Measurements from ENCODE around the gene TMEM237.
"Not testable (repeated sequence)": the region's sequence is repeated elsewhere in the genome, so short reads cannot be mapped to it uniquely, and the experiment has no call there.

Gene TMEM237

DNA sequence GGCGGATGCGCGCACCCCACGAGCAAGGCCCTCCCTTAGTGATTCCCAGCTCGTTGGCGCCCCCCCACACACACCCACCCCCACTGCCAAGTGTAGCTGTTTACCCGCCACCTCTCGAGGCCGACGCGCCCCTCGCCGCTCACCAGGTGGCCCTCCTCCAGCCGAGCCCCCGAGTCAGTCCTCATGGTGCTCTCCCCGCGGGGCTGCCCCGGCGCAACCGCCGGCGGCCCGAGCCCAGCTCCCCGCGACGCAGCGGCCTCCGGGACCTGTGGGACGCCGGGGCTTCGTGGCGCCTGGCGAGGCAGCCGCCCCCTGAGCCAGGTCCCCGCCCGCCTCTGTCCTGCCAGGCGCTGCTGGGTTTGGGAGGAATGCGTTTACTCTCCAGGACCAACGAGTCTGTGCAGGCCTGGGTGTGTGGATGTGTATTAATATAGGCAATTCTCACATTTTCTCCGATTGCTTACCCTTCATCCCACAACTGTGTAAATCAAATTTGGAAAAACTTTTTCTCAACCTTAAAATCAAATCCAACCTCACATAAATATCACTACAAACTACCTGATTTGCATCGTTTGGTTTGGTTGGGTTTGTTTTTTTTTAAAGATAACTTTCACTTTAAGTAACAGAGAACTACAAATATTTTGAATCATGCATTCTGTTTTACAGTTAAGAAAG lies at the start of gene TMEM237:
TMEM237 (minus strand) TSS at position 288 of the 675 bp plus-strand sequence; CDS start at position 185, 103 bp downstream.
- peak in 1 of 2 experiments; percentile 54 for DNase-seq

DNA sequence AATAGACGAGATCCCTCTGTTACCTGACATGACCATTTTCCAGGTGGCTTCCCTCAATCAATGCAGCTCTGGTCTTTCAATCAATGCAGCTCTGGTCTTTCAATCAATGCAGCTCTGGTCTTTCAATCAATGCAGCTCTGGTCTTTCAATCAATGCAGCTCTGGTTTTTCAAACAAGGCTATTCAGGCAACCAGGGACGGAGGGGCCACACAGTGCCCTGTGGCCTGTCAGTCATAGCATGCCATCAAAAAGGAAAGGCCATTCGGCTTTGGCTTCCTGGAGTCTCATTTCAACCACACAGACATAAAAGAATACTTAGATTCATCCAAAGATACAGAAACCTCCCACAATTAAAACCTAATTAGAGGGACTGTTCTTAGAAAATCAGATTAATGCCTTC lies 41.9 kb upstream of the TMEM237 start:
- no peak for DNase-seq

GRCh38 chr2:201680743-201681142 lies 37.4 kb upstream of the TMEM237 start:
- DNase-seq = peak; percentile 13 to 27

DNA sequence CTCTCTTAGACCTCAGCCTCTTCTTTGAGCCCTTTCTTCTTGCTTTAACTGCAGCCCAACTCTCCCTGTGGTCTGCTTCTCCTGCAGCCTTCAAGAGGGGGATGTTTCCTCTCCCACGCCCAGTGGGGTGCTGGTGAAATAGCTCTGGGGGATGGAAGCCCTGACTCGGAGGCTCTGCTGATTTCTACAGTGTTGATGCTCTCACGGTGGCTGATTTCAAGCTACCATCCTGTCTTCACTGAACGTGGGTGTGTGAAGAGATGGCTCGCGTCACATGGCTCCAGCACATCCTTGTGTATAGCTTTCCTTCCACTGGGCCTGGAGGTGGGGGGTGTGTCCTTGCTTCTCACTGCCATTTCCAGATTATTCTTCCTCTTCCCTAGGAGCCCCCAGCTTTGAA lies 35.1 kb upstream of the TMEM237 start:
- no peak for DNase-seq

- no peak for DNase-seq
Measured at GRCh38 chr2:201675454-201675853, 32.2 kb upstream of the TMEM237 start.

DNA sequence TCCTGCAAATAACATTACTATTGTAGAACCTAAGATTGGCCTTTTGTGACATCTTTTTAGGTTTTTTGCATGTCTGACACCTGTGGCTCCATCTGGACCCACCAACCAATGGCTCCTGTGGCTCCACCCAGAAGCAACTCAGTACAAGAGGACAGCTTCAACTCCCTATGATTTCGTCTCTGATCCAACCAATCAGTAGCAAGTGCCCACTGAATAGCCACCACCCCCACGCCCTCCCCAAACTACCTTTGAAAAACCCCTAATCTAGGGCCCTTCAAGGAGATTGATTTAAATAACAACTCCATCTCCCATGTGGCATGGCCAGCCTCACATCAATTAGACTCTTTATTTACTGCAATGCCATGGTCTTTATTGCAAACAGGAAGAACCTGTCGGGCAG lies 31.5 kb upstream of the TMEM237 start:
- no peak for DNase-seq

- no peak for DNase-seq
Measured at GRCh38 chr2:201674298-201674697, 31.0 kb upstream of the TMEM237 start.

DNA sequence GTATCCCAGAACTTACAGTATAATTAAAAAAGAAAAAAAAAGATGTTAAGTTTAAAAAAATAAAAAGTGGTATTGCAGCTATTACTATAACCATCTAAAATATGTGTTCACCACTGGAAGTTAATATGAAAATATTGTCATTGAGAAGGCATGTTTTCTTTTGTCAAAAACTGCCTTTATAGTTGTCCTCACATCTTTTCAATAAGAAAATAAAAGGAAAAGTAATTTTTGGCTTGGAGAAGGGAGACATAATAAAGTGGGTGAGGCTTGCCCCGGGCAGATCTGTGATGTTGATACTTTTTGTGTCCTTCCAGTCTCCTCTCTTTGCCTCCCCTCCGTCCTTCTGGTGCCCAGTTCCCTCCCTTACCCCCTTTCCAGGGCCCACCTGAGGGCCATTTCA lies 30.2 kb upstream of the TMEM237 start:
- DNase-seq = no peak

DNA sequence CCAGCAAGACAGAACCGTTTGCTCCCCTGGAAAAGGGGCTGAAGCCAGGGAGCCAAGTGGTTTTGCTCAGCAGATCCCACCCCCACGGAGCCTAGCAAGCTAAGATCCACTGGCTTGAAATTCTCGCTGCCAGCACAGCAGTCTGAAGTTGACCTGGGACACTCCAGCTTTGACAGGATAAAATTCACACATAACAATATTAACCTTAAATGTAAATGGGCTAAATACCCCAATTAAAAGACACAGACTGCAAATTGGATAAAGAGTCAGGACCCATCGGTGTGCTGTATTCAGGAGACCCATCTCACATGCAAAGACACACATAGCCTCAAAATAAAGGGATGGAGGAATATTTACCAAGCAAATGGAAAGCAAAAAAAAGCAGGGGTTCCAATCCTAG lies 27.9 kb upstream of the TMEM237 start:
- DNase-seq = not testable (repeated sequence)

- no peak for DNase-seq
Measured at GRCh38 chr2:201669865-201670264, 26.6 kb upstream of the TMEM237 start.

DNA sequence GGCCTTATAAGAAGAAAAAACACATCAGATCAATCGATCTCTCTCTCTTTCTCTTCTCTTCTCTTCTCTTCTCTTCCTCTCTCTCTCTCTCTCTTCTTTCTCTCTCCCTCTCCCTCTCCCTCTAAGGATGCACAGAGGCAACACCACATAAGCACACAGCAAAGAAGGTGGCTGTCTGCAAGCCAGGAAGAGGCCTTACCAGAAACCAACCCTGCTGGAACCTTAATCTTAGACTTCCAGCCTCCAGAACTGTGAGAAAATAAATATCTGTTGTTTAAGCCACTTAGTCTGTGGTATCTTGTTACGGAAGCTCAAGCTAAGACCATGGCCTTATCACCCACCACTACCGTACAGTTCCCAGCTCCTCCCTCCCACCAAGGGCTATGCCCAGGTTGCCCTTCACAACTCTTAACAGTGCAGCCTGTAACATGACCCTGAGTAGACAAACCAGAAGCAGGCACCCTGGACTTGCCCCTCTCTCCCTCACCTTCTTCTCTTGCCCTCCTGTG lies 25.2 kb upstream of the TMEM237 start:
- DNase-seq = no peak

DNA sequence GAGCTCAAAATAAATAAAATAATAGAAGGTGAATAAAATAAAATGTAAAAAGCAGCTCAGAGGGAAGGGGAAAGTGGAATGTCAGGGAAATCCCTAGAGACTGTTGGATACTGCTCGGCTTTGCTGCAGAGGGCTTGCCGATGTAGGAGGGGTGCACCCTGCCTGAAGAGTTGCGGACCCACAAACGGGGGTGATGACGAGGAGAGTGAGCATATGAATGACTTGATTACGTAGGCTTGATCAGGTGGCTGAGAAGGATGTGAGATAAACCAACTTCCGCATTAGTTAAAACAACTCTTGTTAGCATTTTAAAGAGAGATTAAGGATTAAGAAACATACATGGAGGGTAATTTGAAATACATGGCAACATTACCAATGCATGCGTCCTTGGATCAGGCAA lies 21.0 kb upstream of the TMEM237 start:
- DNase-seq = no peak

- DNase-seq = no peak
Measured at GRCh38 chr2:201661366-201661765, 18.1 kb upstream of the TMEM237 start.

DNA sequence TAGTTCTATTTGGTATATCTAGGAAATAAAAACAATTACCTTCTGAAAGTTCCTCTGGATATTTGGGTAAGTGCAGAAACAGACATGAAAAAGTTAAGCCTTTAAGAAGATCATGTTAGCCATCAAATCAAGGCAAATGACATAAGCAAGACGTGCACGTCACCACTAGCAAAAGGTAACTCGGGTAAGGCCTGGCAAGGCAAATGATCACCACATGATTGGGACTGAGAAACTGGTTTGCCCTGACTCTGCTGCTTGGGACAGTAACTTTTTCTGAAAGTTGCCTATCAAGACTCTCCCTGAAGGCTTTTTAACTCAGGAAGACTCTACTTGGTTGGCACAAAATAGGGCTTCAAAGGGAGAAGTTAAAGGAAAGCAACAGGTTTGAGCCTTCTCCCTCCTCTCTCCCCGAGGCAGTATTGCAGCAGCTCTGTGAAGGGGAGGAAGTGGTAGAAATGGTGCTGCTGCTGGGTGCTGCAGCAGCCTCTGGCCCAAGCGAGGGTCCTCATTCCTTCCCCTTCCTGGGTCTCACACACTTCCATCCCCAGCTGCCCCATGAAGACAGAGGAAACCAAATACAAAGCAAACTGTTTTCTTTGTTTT lies 17.1 kb upstream of the TMEM237 start:
- no peak for DNase-seq

DNA sequence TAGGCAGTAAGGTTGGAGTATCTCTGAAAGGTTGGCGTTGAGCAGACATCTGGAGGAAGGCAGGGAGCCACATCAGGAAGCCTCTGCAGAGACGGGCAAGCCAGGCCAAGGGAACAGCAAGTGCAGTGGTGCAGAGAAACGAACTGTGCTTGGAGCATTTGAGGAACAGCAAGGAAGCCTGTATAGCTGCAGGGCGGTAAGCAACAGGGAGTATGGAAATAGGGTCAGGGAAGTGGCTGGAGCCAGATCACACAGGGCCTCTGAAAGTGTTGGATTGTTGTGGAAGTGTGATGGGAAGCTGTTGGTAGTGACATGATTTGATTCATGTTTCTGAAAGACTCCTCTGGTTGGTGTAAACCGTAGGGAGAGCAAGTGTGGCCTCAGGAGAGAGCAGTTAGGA lies 13.4 kb upstream of the TMEM237 start:
- DNase-seq = no peak

GRCh38 chr2:201656102-201656501 lies 12.8 kb upstream of the TMEM237 start:
- DNase-seq = no peak

DNA sequence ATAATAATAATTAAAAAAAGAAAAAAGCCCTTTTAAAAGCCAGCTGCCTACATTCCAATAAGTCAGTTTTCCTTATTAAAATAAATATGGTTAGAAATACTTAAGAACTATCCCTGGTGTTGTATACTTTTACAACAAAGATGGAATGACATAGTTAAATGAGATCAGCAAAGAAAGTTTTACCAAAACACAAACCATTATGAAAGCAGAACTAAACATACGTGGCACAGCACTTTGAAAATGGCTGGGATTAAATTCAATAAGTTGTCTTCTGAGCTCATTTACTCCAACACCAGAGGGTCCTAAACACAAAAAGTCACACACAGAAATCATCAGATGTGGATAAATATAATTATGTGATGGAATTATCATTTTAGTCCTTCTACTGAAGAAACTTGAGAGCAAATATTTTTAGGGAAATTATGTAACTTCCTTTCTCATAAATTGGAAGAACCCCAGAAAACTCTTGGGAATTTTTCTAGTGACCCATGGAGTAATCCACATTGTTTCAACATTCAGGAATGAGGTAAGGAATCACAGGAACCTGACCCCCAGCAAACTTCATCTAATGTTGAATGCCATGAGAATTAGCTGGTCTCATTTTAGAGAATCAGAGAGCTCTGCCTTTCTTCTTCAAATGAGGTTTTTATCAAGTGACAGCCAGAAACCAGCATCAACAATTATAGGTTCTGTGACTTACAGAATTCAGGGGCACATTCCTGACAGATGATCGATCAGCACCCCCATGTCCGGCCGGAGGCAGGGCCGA lies 11.5 kb upstream of the TMEM237 start:
- DNase-seq = no peak

GRCh38 chr2:201653221-201653620 lies 9.9 kb upstream of the TMEM237 start:
- no peak for DNase-seq

- DNase-seq = no peak
Measured at GRCh38 chr2:201649442-201649841, 6.1 kb upstream of the TMEM237 start.

DNA sequence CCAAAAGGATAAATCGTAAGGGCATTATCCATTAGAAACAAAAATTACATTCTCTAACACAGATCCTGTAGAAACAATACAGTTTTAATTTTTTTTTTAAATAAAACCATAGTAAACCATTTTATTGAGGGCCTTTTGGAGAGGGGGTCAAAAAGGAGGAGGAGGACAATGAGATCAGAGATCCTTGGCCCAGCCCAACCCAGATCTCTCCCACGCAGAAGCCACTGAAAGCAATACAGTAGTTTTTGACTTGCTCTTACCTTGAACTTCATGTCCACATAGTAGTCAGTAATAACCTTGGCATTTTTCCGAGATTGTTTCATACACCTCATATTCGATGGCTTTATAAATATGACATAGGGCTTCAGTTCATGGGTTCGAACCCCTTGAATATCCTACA lies 4.1 kb upstream of the TMEM237 start:
- DNase-seq = no peak

DNA sequence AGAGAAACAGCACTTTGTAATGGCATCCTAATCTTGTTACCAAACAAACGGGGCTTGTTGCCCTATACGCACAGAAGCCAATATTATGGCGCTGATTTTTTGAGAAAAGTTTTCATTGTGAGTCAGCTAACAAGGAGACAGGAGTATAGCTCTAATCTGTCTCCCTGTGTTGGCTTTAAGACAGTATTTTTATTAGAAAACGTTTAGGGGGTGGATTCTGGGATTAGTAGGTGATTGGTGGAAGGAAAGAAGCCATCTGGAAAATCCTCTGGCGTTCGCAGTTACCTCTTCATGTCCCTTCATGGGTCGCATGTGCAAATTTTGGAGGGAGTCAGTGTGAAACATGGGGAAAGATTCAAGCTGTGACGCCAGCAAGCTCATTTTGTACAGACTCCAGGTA lies 698 bp upstream of the TMEM237 start:
- DNase-seq = no peak

GRCh38 chr2:201642579-201643215 lies 606 bp downstream of the TMEM237 start:
- peak; percentile 85 to 87 for DNase-seq

GRCh38 chr2:201642086-201642578 lies 1.2 kb downstream of the TMEM237 start:
- no peak for DNase-seq

Measured in activated CD4-positive, alpha-beta T cell treated with anti-CD3 and anti-CD28 coated beads, Interleukin-2, amount 50 U/mL, for 48 hours (primary cell).